ENCODE results near the gene MED27.
A peak's percentile ranks its signal among the peaks of the same experiment; 100 is the strongest.

Gene MED27

GRCh38 chr9:131845305-131846298, 234.1 kb downstream of the MED27 start:
- DNase-seq, result no peak

DNA sequence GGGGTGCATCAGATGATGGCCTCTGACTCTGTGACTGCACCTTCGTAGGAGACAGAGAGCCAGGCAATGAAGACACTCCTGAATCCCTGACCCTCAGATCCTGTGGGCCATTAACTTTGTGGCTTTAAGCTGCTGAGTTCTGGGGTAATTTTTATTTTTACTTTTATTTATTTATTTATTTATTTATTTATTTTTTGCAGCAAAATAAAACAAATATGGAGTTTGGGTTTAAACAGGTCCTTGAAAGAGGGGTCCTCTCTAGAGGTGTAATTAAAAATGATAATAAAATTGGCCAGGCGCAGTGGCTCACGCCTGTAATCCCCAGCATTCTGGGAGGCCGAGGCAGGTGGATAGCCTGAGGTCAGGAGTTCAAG, 234.9 kb downstream of the MED27 start:
- DNase-seq, result no peak

GRCh38 chr9:131843989-131844744, 235.5 kb downstream of the MED27 start:
- DNase-seq, result no peak

DNA sequence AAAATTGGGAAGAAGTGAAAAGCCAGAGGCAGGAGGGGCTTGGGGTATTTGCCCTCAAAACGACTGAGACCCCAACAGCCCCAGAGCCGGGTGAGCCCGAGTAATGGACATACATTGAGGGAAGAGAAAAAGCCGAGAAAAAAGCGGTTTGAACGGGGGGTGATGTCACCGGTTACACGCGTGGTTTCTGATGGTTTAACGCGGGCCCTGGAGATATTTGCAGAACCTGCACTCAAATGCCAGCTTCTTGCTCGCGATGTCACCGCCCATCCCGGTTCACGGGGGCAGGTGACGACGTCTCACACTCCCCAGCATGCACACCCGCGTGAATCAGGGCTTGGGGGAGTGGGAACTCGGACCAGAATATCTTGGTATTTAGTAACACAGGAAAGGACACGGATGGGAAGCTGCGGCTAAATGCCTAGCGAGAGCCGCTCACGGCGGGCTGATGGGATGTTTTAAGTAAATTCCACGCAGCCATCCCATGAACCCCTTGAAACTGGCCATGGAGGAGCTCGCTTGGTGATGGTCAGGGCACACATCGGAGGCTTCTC, 237.8 kb downstream of the MED27 start:
- no peak for DNase-seq

- no peak for DNase-seq
Measured at GRCh38 chr9:131840751-131841702, 238.6 kb downstream of the MED27 start.

- no peak for DNase-seq
Measured at GRCh38 chr9:131840220-131840619, 239.4 kb downstream of the MED27 start.

- DNase-seq, result no peak
Measured at GRCh38 chr9:131839281-131840084, 240.2 kb downstream of the MED27 start.

DNA sequence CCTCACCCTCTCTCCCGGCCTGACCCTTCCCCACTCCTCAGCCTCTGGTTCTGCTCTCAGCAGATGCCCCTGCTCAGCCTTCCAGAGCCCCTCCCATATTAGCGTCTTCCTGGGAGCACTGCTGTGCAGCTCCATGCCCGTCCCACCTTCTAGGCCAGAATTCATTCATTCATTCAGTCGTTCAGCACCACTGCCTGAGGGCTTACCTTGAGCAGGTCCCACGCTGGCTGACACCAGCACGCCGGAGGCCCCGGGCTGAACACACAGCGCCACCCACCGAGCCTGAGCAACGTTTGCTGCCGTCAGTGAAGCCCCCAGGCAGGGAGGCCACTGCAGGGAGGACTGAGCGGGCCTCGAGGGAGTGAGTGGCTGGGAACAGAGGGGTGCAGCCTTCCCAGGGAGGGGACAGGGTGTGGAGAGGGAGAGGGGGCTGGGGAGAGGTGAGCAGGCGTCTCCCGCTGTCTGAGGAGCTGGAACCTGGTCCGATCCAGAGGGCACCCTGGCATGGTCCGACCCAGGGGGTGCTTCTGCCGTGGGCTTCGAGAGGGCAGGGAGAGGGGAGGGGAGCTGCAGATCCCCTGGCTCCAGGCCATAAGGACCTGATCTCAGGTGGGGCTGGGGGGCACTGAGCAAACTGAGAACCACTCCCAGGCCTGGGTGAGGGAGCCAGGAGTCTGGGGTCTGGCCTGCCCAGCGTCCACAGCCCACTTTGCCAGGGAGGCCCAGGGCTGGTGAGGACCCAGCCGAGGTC, 241.0 kb downstream of the MED27 start:
- no peak for DNase-seq

DNA sequence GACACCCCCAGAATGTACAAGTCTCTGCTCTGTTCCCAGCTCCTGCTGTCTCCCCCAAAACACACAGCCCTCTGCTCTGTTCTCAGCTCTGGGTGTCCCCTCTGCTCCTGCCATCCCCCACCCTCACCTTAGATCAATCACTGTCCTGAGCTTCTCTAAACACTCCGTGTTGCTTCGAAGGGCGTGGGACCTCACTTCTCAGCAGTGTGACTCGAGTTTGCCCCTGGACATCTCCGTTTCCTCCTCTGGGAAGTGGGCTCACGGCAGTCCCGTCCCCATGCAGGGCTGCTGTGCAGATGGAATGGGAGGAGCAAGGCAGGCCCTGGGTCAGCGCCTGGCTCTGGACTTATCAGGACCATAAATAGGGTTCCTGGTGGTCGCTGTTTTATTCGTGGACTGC, 241.8 kb downstream of the MED27 start:
- DNase-seq, result no peak

GRCh38 chr9:131837316-131837715, 242.4 kb downstream of the MED27 start:
- DNase-seq, result peak; percentile 15

DNA sequence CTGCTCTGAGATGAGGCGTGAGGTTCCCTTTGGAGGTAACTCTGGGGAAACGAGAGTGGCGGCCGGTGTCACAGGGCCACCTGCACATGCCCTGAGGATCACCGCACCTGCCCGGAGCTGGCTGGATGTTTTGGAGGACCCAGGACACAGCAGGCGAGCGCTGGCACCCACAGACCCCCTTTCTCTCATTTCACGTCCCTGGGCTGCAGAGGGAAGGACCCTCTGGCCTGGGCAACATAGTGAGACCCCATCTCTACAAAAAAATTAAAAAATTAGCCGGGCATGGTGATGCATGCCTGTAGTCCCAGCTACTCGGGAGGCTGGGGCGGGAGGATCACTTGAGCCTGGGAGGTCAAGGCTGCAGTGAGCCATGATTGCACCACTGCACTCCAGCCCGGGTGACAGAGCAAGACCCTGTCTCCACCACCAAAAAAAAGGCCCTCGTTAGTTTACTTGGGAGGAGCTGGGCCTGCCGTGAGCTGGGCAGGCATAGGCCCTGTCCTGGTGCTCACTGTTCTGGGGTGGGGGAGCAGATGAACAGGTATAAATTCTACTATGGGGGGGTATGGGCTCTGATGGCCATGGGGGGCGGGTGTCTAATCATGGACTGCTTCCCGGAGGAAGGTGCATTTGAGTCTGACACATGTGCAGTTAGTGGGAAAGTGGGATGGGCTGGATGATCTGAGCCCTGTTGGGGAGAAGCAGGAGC, 242.9 kb downstream of the MED27 start:
- DNase-seq, result no peak

DNA sequence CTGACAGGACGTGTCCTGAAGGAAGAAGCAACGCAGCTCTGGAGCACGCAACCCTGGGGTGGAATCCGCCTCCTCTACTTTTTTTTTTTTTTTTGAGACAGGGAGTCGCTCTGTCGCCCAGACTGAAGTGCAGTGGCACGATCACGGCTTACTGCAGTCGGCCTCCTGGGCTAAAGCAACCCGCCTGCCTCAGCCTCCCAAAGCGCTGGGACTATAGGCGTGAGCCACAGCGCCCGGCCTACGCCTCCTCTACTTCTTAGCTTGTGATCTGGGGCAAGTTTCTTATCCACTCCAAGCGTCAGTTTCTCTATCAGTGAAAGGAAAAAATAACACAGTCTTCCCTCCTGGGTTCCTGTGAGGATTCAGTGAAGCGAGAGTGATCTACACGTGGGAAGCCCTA, 243.6 kb downstream of the MED27 start:
- DNase-seq, result no peak

DNA sequence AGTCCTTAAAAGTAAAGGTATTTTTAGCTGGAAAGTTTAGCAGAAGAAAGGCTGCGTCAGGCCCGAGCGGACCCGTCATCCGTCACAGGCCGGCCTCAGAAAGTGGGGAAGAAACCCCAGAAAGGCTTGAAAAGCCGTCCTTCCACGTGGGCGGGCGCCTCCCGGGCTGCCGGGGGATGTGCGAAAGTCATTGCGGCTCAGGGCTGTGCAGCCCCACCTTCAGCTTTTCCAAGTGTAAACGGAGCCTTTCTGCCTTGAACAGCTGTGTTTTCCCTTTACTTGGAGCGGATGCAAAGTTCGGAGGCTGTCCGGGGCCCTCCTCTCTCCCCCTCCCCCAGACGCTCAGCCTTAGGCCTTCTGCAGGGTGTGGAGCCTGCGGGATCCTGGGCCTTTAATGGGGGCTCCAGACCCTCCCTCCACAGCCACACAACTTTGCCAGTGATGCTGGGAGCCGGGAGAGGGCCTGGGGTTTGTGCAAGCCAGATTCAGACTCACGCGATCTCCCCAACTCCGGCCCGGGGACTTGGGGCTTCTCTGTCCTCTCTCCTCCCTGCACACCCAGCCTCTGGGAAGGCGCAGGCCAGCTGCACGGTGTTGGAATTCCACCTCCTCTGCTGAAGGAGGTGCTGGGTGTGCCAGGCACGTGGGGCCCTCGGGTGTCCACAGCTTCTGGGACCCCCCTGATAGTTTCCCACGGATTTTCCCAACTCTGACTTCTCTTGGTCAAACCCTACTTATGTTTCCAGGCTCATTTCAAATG, 244.3 kb downstream of the MED27 start:
- DNase-seq, result no peak

- DNase-seq, result no peak
Measured at GRCh38 chr9:131834721-131835120, 244.9 kb downstream of the MED27 start.

GRCh38 chr9:131833906-131834305, 245.8 kb downstream of the MED27 start:
- DNase-seq, result no peak

- no peak for DNase-seq
Measured at GRCh38 chr9:131833083-131833482, 246.6 kb downstream of the MED27 start.

- DNase-seq, result no peak
Measured at GRCh38 chr9:131831380-131832165, 248.1 kb downstream of the MED27 start.

DNA sequence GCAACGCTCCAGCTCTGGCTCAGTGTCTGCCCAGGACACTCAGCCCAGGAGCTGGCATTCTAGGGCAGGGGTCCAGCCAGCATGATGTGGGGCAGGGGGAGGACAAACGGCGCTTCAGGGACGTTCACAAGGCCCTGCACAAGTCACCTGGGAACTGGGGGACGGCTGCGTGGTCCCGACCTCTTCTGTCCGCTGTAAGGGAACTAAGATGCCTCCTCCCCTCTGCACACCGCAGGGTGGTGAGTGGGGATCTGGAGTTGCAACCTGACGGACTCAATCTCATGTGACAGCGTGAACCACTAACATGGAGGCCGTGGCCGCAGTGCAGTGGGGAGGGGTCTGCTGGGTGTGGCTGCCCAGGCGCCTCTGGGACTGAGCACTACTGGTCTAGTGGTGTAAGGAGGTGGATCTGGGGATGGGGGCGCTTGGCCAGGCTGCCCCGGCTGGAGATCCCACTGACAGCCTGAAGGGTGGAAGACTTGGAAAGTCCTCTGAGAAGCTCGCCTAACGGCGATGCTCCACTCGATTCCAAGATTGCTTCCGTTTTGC, 251.8 kb downstream of the MED27 start:
- no peak for DNase-seq
